ENCODE data around the gene RGS19. TPM values are rescaled to one million over a fixed set of nuclear protein-coding genes. Genes with fewer than 3 reads are reported as not detected.

The RGS19 gene
- total and polyA plus RNA-seq, 11 donors: 3.2 to 25.6 (median 5.3) TPM

GRCh38 chr20:64036346-64037198, 42.7 kb downstream of the RGS19 start:
- TF ChIP-seq, protein P1, sequence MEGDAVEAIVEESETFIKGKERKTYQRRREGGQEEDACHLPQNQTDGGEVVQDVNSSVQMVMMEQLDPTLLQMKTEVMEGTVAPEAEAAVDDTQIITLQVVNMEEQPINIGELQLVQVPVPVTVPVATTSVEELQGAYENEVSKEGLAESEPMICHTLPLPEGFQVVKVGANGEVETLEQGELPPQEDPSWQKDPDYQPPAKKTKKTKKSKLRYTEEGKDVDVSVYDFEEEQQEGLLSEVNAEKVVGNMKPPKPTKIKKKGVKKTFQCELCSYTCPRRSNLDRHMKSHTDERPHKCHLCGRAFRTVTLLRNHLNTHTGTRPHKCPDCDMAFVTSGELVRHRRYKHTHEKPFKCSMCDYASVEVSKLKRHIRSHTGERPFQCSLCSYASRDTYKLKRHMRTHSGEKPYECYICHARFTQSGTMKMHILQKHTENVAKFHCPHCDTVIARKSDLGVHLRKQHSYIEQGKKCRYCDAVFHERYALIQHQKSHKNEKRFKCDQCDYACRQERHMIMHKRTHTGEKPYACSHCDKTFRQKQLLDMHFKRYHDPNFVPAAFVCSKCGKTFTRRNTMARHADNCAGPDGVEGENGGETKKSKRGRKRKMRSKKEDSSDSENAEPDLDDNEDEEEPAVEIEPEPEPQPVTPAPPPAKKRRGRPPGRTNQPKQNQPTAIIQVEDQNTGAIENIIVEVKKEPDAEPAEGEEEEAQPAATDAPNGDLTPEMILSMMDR (IDR thresholded peaks at IDR 0.05): no peak
- TF ChIP-seq POLR2A (IDR thresholded peaks at IDR 0.05): no peak
- WGBS, 4 donors: 72 to 83% (median 76%) methylated on average over 12 to 17 of the region's 17 CpGs
- peaks cover 0 to 54% (median 35%) of the 10 kb centered on the region in 9 donors for H3K27me3 ChIP-seq
- peaks cover 0 to 37% (median 25%) of the 10 kb centered on the region in 9 donors for H3K36me3 ChIP-seq
- no peaks in the 10 kb centered on the region for H3K9me3 ChIP-seq
- H3K4me3 ChIP-seq: no peak overlapping the region
- DNase-seq: peak in 1 of 5 donors; percentile 8
- H3K27ac ChIP-seq: peak overlapping the region in 1 of 12 donors; percentile 55
- ATAC-seq: no peak
- intact Hi-C loops (cut with DNase I): loop anchor here in 8 of 10 donors (5.0 to 10.0 kb wide), 4 partner anchors 52 to 86 kb away; partner anchors contain the start of gene PRPF6 (in 4 of the 8)
- peaks cover 8 to 64% (median 31%) of the 10 kb centered on the region in 12 donors for H3K4me1 ChIP-seq

- DNase-seq: no peak
- Histone ChIP-seq H3K9me3 (no peaks in the 10 kb centered on the region), H3K4me1 (peaks cover 2 to 58% (median 27%) of the 10 kb centered on the region in 12 donors), H3K27ac (peak within 1 kb of the TSS in 1 of 12 donors; percentile 55), H3K4me3 (no peak within 1 kb of the TSS), H3K27me3 (peaks cover 0 to 47% (median 30%) of the 10 kb centered on the region in 9 donors), H3K36me3 (peaks cover 0 to 41% (median 31%) of the 10 kb centered on the region in 9 donors)
- intact Hi-C loops (cut with DNase I): loop anchor here in 8 of 10 donors (5.0 to 10.0 kb wide), 4 partner anchors 51 to 86 kb away; partner anchors contain the start of gene PRPF6 (in 4 of the 8)
- TF ChIP-seq, protein P1 (IDR thresholded peaks at IDR 0.05): no peak
- no peak for TF ChIP-seq POLR2A (IDR thresholded peaks at IDR 0.05)
- ATAC-seq: no peak
- WGBS, 4 donors: 60 to 84% (median 83%) methylated on average over 5 to 10 of the region's 10 CpGs
These were observed 43.4 kb downstream of the RGS19 start, which contains the start of gene C20orf204 for GRCh38 chr20:64035933-64036345. Gene C20orf204 (plus strand): TSS chr20:64036182. CDS start chr20:64036324, 142 bp downstream.

- no peaks in the 10 kb centered on the region for H3K9me3 ChIP-seq
- WGBS, 4 donors: 83 to 97% (median 86%) methylated on average over 11 to 17 of the region's 17 CpGs
- no peak overlapping the region for H3K4me3 ChIP-seq
- intact Hi-C loops (cut with DNase I): loop anchor here in 8 of 10 donors (5.0 to 10.0 kb wide), 4 partner anchors 50 to 87 kb away; partner anchors contain the start of gene PRPF6 (in 4 of the 8)
- H3K27me3 ChIP-seq: peaks cover 0 to 42% (median 25%) of the 10 kb centered on the region in 9 donors
- H3K4me1 ChIP-seq: peaks cover 2 to 52% (median 23%) of the 10 kb centered on the region in 12 donors
- ATAC-seq (no peak), DNase-seq (no peak)
- H3K27ac ChIP-seq: peak overlapping the region in 1 of 12 donors; percentile 55
- TF ChIP-seq, protein P1 (IDR thresholded peaks at IDR 0.05): no peak
- peaks cover 0 to 47% (median 38%) of the 10 kb centered on the region in 9 donors for H3K36me3 ChIP-seq
These were observed 44.0 kb downstream of the RGS19 start for GRCh38 chr20:64035066-64035932.

Data from heart left ventricle (tissue), 16 donors.